Liver (tissue), 9 donors: Measurements from ENCODE around the gene TMCO4. TPM values are rescaled to one million over a fixed set of nuclear protein-coding genes. Genes with fewer than 3 reads are reported as not detected.

ENCODE experiments used
- DNase-seq: peaks from one replicate; pipeline ENCODE4 v3.0.0-alpha.2; 2017; ENCODE audit warnings: low spot score
- H3K27ac ChIP-seq, 2 donors: one replicate each; pipeline ENCODE4 v1.7.0; 2013; ENCODE audit warnings: inconsistent platforms in 2 of 2, low read length in 2 of 2, control low read depth in 1 of 2, low read depth in 1 of 2, mild to moderate bottlenecking in 1 of 2
- H3K27me3 ChIP-seq, 4 donors: one replicate each; pipeline versions ENCODE4 v1.6.1 to v1.7.0; 2013; ENCODE audit warnings: low read length in 3 of 4, inconsistent platforms in 1 of 4, mild to moderate bottlenecking in 1 of 4, moderate library complexity in 1 of 4; ENCODE audit not compliant: control insufficient read depth in 4 of 4, insufficient read depth in 4 of 4
- H3K36me3 ChIP-seq, 4 donors: one replicate each; pipeline versions ENCODE4 v1.6.1 to v1.7.0; 2013; ENCODE audit warnings: low read length in 3 of 4, mild to moderate bottlenecking in 3 of 4, low read depth in 1 of 4, moderate library complexity in 1 of 4; ENCODE audit not compliant: control insufficient read depth in 4 of 4, insufficient read depth in 3 of 4
- H3K4me1 ChIP-seq, 4 donors: one replicate each; pipeline versions ENCODE4 v1.6.1 to v1.7.0; 2013; ENCODE audit warnings: low read length in 3 of 4, mild to moderate bottlenecking in 3 of 4, moderate library complexity in 1 of 4; ENCODE audit not compliant: control insufficient read depth in 4 of 4, insufficient read depth in 4 of 4
- H3K4me3 ChIP-seq, 3 donors: one replicate each; pipeline versions ENCODE4 v1.6.1 to v1.7.0; 2013; ENCODE audit warnings: low read length in 3 of 3, control low read depth in 1 of 3, low read depth in 1 of 3, mild to moderate bottlenecking in 1 of 3
- H3K9ac ChIP-seq, 2 donors: one replicate each; pipeline ENCODE4 v1.7.0; 2013; ENCODE audit warnings: low read length in 2 of 2, mild to moderate bottlenecking in 2 of 2, moderate library complexity in 2 of 2, control low read depth in 1 of 2, low read depth in 1 of 2
- H3K9me3 ChIP-seq, 4 donors: one replicate each; pipeline versions ENCODE4 v1.6.1 to v1.7.0; 2013; ENCODE audit warnings: low read length in 3 of 4; ENCODE audit not compliant: control insufficient read depth in 4 of 4
- CTCF ChIP-seq: fragments of 150-350 bp; IDR thresholded peaks from 2 replicates; pipeline ENCODE4 v1.5.1; 2017; ENCODE audit warnings: improper control_type of control experiment, low read depth, low read length; ENCODE audit not compliant: missing input control
- EGR1 ChIP-seq, 2 donors: IDR thresholded peaks; 2 replicates each; pipeline ENCODE4 v1.6.1; 2016 to 2018; ENCODE audit warnings: antibody characterized with exemption in 2 of 2, low read depth in 2 of 2
- FOXA1 ChIP-seq: IDR thresholded peaks from 2 replicates; pipeline ENCODE4 v1.6.1; 2016; ENCODE audit warnings: antibody characterized with exemption
- FOXA2 ChIP-seq: IDR thresholded peaks from 2 replicates; pipeline ENCODE4 v1.6.1; 2016; ENCODE audit warnings: antibody characterized with exemption
- GABPA ChIP-seq, 2 donors: IDR thresholded peaks in 1 of 2; conservative IDR thresholded peaks in 1 of 2; 2 replicates each; pipeline ENCODE4 v1.6.1; 2016; ENCODE audit warnings: antibody characterized with exemption in 2 of 2, mild to moderate bottlenecking in 1 of 2, moderate library complexity in 1 of 2
- HNF4A ChIP-seq, 2 donors: conservative IDR thresholded peaks; 2 replicates each; pipeline ENCODE4 v1.6.1; 2016; ENCODE audit warnings: antibody characterized with exemption in 2 of 2, mild to moderate bottlenecking in 2 of 2
- HNF4G ChIP-seq: IDR thresholded peaks from 2 replicates; pipeline ENCODE4 v1.6.1; 2016; ENCODE audit warnings: antibody characterized with exemption
- JUND ChIP-seq, 2 donors: IDR thresholded peaks; 2 replicates each; pipeline ENCODE4 v1.6.1; 2016; ENCODE audit warnings: antibody characterized with exemption in 2 of 2
- MAX ChIP-seq: IDR thresholded peaks from 2 replicates; pipeline ENCODE4 v1.6.1; 2016; ENCODE audit warnings: antibody characterized with exemption
- NR2F2 ChIP-seq: IDR thresholded peaks from 2 replicates; pipeline ENCODE4 v1.6.1; 2016; ENCODE audit warnings: antibody characterized with exemption
- RAD21 ChIP-seq, 2 donors: IDR thresholded peaks; 2 replicates each; pipeline ENCODE4 v1.6.1; 2016; ENCODE audit warnings: antibody characterized with exemption in 2 of 2, mild to moderate bottlenecking in 2 of 2
- REST ChIP-seq: IDR thresholded peaks from 2 replicates; pipeline ENCODE4 v1.6.1; 2016; ENCODE audit warnings: antibody characterized with exemption, mild to moderate bottlenecking
- RXRA ChIP-seq, 2 donors: IDR thresholded peaks; 2 replicates each; pipeline ENCODE4 v1.6.1; 2017 to 2018; ENCODE audit warnings: antibody characterized with exemption in 2 of 2, mild to moderate bottlenecking in 1 of 2
- TAF1 ChIP-seq: conservative IDR thresholded peaks from 2 replicates; pipeline ENCODE4 v1.6.1; 2016; ENCODE audit warnings: antibody characterized with exemption, mild to moderate bottlenecking
- YY1 ChIP-seq: IDR thresholded peaks from 2 replicates; pipeline ENCODE4 v1.6.1; 2016; ENCODE audit warnings: antibody characterized with exemption, mild to moderate bottlenecking
- WGBS: extraction: QIAGEN DNeasy Blood & Tissue Kit; methylation state at CpG from one replicate; pipeline ENCODE4 v1.1.7; 2013; 5-methylcytosine and 5-hydroxymethylcytosine counted together
- polyA plus RNA-seq, 2 donors: library from polyadenylated mRNA; stranded (reverse) in 1 of 2; unstranded in 1 of 2; fragments of 200-250 nt in 1 of 2; fragments of >200 nt in 1 of 2; fragmentation: Nextera tagmentation in 1 of 2; extraction: Ambion mirVana in 1 of 2; gene quantifications; one replicate each; pipeline versions ENCODE4 v1.2.1 to v1.2.3, GENCODE V29; 2013 to 2015
- total RNA-seq, 2 donors: library from RNA; depleted of rRNA; stranded (reverse); fragments of >200 nt; gene quantifications; one replicate each; pipeline ENCODE4 v1.2.3, GENCODE V29; 2014
- TF ChIP-seq, protein P1 (sequence below): IDR thresholded peaks from 2 replicates; pipeline ENCODE4 v1.6.1; 2016; ENCODE audit warnings: antibody characterized with exemption
- TF ChIP-seq, protein P2 (sequence below): IDR thresholded peaks from 2 replicates; pipeline ENCODE4 v1.6.1; 2016; ENCODE audit warnings: antibody characterized with exemption
- donor health status: healthy.
- donor health status: healthy.
- donor health status: healthy.
- donor health status: healthy.
- donor health status: healthy.

Gene TMCO4
- total and polyA plus RNA-seq, 4 donors: 4.0 to 9.5 (median 6.0) TPM

- Histone ChIP-seq H3K9ac (no peak overlapping the region), H3K27ac (no peak overlapping the region), H3K36me3 (no peaks in the 10 kb centered on the region), H3K4me1 (peaks cover 0 to 6% (median 4%) of the 10 kb centered on the region in 4 donors), H3K27me3 (peaks cover 0 to 7% (median 3%) of the 10 kb centered on the region in 4 donors), H3K9me3 (no peaks in the 10 kb centered on the region), H3K4me3 (no peak overlapping the region)
- 15% methylated on average over 84 of the region's 84 CpGs for whole genome bisulfite sequencing
- no peak for TF ChIP-seq MAX
- TF ChIP-seq NR2F2: no peak
- no peak for TF ChIP-seq JUND (IDR thresholded peaks at IDR 0.05)
- no peak for TF ChIP-seq CTCF
- TF ChIP-seq RXRA (IDR thresholded peaks at IDR 0.05): no peak
- no peak for TF ChIP-seq TAF1
- no peak for TF ChIP-seq HNF4G
- no peak for TF ChIP-seq RAD21 (IDR thresholded peaks at IDR 0.05)
- no peak for TF ChIP-seq FOXA1
- TF ChIP-seq EGR1 (IDR thresholded peaks at IDR 0.05; ENCODE audit: low read depth in 2 of 2): no peak
- no peak for TF ChIP-seq GABPA (IDR thresholded peaks at IDR 0.05 in 1 of 2, conservative IDR thresholded peaks at IDR 0.05 in 1 of 2)
- TF ChIP-seq FOXA2: no peak
- TF ChIP-seq, protein P1, sequence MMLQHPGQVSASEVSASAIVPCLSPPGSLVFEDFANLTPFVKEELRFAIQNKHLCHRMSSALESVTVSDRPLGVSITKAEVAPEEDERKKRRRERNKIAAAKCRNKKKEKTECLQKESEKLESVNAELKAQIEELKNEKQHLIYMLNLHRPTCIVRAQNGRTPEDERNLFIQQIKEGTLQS: no peak
- TF ChIP-seq HNF4A (conservative IDR thresholded peaks at IDR 0.05): no peak
- no peak for TF ChIP-seq REST
- no peak for TF ChIP-seq YY1
- TF ChIP-seq, protein P2, sequence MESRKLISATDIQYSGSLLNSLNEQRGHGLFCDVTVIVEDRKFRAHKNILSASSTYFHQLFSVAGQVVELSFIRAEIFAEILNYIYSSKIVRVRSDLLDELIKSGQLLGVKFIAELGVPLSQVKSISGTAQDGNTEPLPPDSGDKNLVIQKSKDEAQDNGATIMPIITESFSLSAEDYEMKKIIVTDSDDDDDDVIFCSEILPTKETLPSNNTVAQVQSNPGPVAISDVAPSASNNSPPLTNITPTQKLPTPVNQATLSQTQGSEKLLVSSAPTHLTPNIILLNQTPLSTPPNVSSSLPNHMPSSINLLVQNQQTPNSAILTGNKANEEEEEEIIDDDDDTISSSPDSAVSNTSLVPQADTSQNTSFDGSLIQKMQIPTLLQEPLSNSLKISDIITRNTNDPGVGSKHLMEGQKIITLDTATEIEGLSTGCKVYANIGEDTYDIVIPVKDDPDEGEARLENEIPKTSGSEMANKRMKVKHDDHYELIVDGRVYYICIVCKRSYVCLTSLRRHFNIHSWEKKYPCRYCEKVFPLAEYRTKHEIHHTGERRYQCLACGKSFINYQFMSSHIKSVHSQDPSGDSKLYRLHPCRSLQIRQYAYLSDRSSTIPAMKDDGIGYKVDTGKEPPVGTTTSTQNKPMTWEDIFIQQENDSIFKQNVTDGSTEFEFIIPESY: no peak
- DNase-seq: no peak
Observed at GRCh38 chr1:19665496-19666465, 133.9 kb downstream of the TMCO4 start.
